Measurements from ENCODE around the gene TFRC. TPM values are rescaled to one million over a fixed set of nuclear protein-coding genes. Genes with fewer than 3 reads are reported as not detected.

The TFRC gene
- total RNA-seq (100 to 1,000 TPM in 6 of 7 donors, 10 to 100 TPM in 1; 83.6 to 348 (median 126) TPM), polyA plus RNA-seq (10 to 100 TPM; 26.1 to 38.4 TPM)
- long read RNA-seq, donor 1, partial matches to known transcripts, result 1 of 9 reads
- long read RNA-seq, donor 1, other reads (novel, unspliced or antisense), result 8 of 9 reads
- long read RNA-seq, donor 2, full-length matches to known transcripts, result 9 of 19 reads
- long read RNA-seq, donor 2, partial matches to known transcripts, result 10 of 19 reads
- long read RNA-seq, donor 2, other reads (novel, unspliced or antisense), result 0 of 19 reads
- long read RNA-seq, donor 3, full-length matches to known transcripts, result 49 of 66 reads
- long read RNA-seq, donor 3, partial matches to known transcripts, result 12 of 66 reads
- long read RNA-seq, donor 3, other reads (novel, unspliced or antisense), result 5 of 66 reads

DNA sequence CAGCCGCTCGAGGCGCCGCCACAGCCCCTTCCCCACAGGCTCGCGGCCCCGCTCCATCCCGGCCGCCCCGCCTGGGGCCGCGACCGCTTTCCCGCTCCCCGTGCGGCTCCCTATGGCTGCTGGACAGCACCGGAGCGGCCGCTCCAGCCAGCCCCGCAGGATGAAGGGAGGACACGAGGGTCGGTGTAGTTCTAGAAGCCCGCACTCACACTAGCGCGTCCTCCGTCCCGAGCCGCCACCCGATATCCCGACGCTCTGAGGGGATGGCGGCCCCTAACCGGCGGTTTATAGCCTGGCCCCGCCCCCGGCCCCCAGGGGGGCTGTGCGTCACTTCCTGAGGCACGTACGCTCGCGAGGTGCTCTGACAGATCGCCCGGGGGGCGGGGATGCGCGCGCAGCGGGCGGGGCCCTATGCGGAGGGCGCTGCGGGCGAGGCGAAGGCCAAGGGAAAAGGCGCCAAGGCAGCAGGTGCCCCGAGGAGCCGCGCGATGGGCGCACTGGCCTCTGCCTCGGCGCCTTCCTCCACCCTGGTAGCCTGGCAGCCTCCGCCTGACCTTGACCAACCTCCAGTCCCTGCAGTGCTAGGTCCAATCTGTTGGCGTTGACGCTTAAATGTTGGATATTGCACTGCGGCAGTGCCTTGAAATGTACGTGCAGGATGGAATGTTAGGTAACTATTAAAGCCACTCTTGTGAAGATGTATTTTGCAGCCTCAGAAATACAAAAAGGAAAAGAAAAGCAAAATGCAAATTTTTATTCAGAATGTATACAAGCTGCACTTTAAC is at the start of gene TFRC:
TFRC (minus strand) TSS at position 257 of the 785 bp plus-strand sequence. CDS start 4,991 bp downstream, outside the sequence.
- intact Hi-C loops (cut with DNase I), result no loop called here
- Histone ChIP-seq H3K27ac (peak within 1 kb of the TSS; percentile 62 to 98), H3K4me3 (peak within 1 kb of the TSS; percentile 98), H3K4me1 (ENCODE audit: insufficient read depth) (peaks cover 7% of the 10 kb centered on the region), H3K9me3 (no peaks in the 10 kb centered on the region), H3K36me3 (no peaks in the 10 kb centered on the region), H3K27me3 (no peaks in the 10 kb centered on the region)
- peak; percentile 96 for TF ChIP-seq POLR2A (IDR thresholded peaks at IDR 0.05)
- peak; percentile 61 for TF ChIP-seq EP300 (IDR thresholded peaks at IDR 0.05)
- TF ChIP-seq, protein P1, sequence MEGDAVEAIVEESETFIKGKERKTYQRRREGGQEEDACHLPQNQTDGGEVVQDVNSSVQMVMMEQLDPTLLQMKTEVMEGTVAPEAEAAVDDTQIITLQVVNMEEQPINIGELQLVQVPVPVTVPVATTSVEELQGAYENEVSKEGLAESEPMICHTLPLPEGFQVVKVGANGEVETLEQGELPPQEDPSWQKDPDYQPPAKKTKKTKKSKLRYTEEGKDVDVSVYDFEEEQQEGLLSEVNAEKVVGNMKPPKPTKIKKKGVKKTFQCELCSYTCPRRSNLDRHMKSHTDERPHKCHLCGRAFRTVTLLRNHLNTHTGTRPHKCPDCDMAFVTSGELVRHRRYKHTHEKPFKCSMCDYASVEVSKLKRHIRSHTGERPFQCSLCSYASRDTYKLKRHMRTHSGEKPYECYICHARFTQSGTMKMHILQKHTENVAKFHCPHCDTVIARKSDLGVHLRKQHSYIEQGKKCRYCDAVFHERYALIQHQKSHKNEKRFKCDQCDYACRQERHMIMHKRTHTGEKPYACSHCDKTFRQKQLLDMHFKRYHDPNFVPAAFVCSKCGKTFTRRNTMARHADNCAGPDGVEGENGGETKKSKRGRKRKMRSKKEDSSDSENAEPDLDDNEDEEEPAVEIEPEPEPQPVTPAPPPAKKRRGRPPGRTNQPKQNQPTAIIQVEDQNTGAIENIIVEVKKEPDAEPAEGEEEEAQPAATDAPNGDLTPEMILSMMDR (IDR thresholded peaks at IDR 0.05), result peak in 1 of 3 donors; percentile 29
- peak; percentile 94 to 96 (median 95) for DNase-seq
- 0 to 1% (median 1%) methylated on average over 51 to 67 of the region's 67 CpGs for WGBS, 3 donors

DNA sequence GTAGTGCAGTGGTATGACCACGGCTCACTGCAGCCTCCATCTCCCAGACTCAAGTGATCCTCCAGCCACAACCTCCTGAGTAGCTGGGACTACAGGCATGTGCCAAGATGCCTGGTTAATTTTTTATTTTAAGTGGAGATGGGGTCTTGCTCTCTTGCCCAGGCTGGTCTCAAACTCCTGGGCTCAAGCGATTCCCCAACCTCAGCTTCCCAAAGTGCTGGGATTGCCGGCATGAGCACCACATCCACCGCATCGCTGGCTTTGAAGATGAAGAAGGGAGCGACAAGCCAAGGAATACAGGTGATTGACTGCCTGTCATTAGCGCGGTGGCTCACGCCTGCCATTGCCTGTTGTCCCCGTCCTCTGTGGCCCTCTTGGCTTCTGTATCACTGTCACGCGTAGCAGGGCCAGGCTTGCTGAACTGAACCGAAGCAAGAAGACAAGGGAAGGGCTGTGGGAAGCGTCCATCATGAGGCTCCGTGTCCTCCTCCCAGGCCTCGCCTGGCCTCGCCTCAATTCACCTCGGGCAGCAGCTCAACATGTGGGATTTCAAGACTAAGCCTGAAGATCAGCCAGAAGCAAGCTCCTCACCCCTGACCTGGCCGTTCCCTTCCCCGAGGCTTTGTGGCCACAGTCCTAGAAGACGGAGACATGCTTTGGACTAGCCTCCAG is 46.4 kb upstream of the TFRC start:
- Histone ChIP-seq H3K27me3 (no peaks in the 10 kb centered on the region), H3K27ac (no peak overlapping the region), H3K4me1 (ENCODE audit: insufficient read depth) (no peaks in the 10 kb centered on the region), H3K4me3 (no peak overlapping the region), H3K36me3 (no peaks in the 10 kb centered on the region), H3K9me3 (no peaks in the 10 kb centered on the region)
- 93 to 95% (median 95%) methylated on average over 21 of the region's 21 CpGs for WGBS, 3 donors
- intact Hi-C loops (cut with DNase I), result no loop called here
- TF ChIP-seq, protein P1 (IDR thresholded peaks at IDR 0.05), result no peak
- no peak for TF ChIP-seq EP300 (IDR thresholded peaks at IDR 0.05)
- no peak for TF ChIP-seq POLR2A (IDR thresholded peaks at IDR 0.05)
- DNase-seq, result no peak

DNA sequence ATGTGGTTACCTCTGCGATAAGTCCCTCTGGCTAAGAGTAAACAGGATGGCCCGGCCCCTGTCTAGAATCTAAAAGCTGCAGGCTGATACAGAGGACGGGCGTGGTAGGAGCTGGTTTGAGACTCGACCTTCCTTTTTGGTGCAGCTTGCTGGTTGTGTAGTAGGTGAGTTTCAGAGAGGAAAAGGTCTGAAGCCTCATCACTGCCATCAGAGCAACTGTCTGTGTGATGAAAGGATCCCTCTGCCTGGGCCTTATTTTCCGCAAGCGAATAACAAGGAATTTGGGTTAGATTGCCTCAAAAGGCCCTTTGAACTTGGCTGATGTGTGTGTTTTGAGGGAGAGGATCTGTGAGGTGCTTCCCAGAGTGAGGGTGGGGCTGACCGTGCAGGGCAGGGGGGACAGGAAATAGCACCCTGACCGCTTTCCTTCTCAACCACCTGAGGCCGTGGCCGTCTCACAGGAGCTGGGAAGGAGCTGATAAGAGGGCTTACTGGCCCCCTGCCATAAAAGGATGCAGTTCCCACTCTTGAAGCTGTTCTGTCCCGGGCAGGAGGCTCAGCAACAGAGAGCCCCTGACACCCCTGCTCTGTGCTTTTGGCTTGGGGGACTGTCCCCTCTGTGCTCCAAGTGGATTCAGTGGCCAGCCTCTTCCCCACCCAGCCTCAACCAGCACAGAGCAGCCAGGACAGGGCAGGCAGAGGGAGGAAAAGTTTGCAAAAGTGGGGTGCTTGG is 45.6 kb upstream of the TFRC start:
- no peaks in the 10 kb centered on the region for H3K9me3 ChIP-seq
- TF ChIP-seq POLR2A (IDR thresholded peaks at IDR 0.05), result no peak
- TF ChIP-seq EP300 (IDR thresholded peaks at IDR 0.05), result no peak
- TF ChIP-seq, protein P1 (IDR thresholded peaks at IDR 0.05), result no peak
- H3K27ac ChIP-seq, result no peak overlapping the region
- H3K4me3 ChIP-seq, result no peak overlapping the region
- DNase-seq, result no peak
- H3K27me3 ChIP-seq, result no peaks in the 10 kb centered on the region
- intact Hi-C loops (cut with DNase I), result no loop called here
- no peaks in the 10 kb centered on the region for H3K36me3 ChIP-seq
- WGBS, 3 donors, result 36 to 48% (median 44%) methylated on average over 12 of the region's 12 CpGs
- peaks cover 7% of the 10 kb centered on the region for H3K4me1 ChIP-seq (ENCODE audit: insufficient read depth)

DNA sequence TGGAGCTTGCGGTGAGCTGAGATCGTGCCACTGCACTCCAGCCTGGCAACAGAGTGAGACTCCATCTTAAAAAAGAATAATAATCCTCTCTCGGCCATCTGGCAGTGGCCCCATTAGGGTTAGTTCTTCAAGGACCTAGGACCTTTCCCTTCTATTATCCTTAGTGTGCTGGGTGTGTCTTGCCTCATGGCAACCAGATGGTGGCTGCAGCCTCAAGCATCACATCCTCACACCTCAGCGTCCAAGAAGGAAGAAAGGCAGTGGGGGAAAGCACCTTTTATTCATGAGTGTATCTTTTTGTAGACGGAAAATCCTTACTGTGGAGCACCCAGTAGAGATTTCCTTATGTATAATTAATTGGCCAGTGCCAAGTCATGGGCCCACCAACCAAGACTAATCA is 42.7 kb upstream of the TFRC start:
- Histone ChIP-seq H3K4me1 (ENCODE audit: insufficient read depth) (peaks cover 20% of the 10 kb centered on the region), H3K27ac (no peak overlapping the region), H3K4me3 (no peak overlapping the region), H3K27me3 (no peaks in the 10 kb centered on the region), H3K36me3 (no peaks in the 10 kb centered on the region), H3K9me3 (no peaks in the 10 kb centered on the region)
- DNase-seq, result no peak
- 95 to 96% (median 96%) methylated on average over 5 of the region's 5 CpGs for WGBS, 3 donors
- TF ChIP-seq POLR2A (IDR thresholded peaks at IDR 0.05) (no peak), EP300 (IDR thresholded peaks at IDR 0.05) (no peak)
- TF ChIP-seq, protein P1 (IDR thresholded peaks at IDR 0.05), result no peak
- intact Hi-C loops (cut with DNase I), result no loop called here

Measured in ovary (tissue), 10 donors.